HG02885 (cell line): ENCODE data around the gene SEC23B.
"Not testable (repeated sequence)": the region's sequence is repeated elsewhere in the genome, so short reads cannot be mapped to it uniquely, and the experiment has no call there.

Experiments used
- ATAC-seq: cut with Tn5 transposase; IDR thresholded peaks from one replicate; pipeline ENCODE4 v1.9.1; 2021; ENCODE audit warnings: mild to moderate bottlenecking; ENCODE audit not compliant: unreplicated experiment, poor library complexity

SEC23B gene

GRCh38 chr20:18523066-18523465 is 15.3 kb downstream of the SEC23B start:
- no peak for ATAC-seq

GRCh38 chr20:18524646-18525045 is 16.9 kb downstream of the SEC23B start:
- ATAC-seq, result no peak

- ATAC-seq, result not testable (repeated sequence)
Observed at GRCh38 chr20:18526761-18527160, 19.0 kb downstream of the SEC23B start.

GRCh38 chr20:18527339-18527738 is 19.6 kb downstream of the SEC23B start:
- no peak for ATAC-seq

- no peak for ATAC-seq
Observed at GRCh38 chr20:18527836-18528235, 20.1 kb downstream of the SEC23B start.

- no peak for ATAC-seq
Observed at GRCh38 chr20:18529041-18529440, 21.3 kb downstream of the SEC23B start.

- ATAC-seq, result no peak
Observed at GRCh38 chr20:18532626-18533025, 24.9 kb downstream of the SEC23B start.

- ATAC-seq, result no peak
Observed at GRCh38 chr20:18533491-18533890, 25.8 kb downstream of the SEC23B start.

- no peak for ATAC-seq
Observed at GRCh38 chr20:18533978-18534644, 26.4 kb downstream of the SEC23B start.

GRCh38 chr20:18537651-18538050 is 29.9 kb downstream of the SEC23B start:
- ATAC-seq, result no peak

- no peak for ATAC-seq
Observed at GRCh38 chr20:18541741-18542140, 34.0 kb downstream of the SEC23B start.

- no peak for ATAC-seq
Observed at GRCh38 chr20:18543216-18543615, 35.5 kb downstream of the SEC23B start.

- ATAC-seq, result no peak
Observed at GRCh38 chr20:18543932-18544331, 36.2 kb downstream of the SEC23B start.

- ATAC-seq, result no peak
Observed at GRCh38 chr20:18545566-18545965, 37.8 kb downstream of the SEC23B start.

GRCh38 chr20:18548465-18548864 is 40.7 kb downstream of the SEC23B start:
- ATAC-seq, result no peak

- ATAC-seq, result no peak
Observed at GRCh38 chr20:18553746-18554145, 46.0 kb downstream of the SEC23B start.

- peak; percentile 99 for ATAC-seq
Observed at GRCh38 chr20:18566892-18567738, 59.4 kb downstream of the SEC23B start, which contains the start of gene SMIM26. TSS of gene SMIM26 (plus strand) at chr20:18567432. CDS start at chr20:18567479, 47 bp downstream.

GRCh38 chr20:18567739-18568091 is 60.0 kb downstream of the SEC23B start:
- ATAC-seq, result no peak

- ATAC-seq, result no peak
Observed at GRCh38 chr20:18571009-18571408, 63.3 kb downstream of the SEC23B start.

GRCh38 chr20:18571578-18571977 is 63.8 kb downstream of the SEC23B start:
- ATAC-seq, result no peak

GRCh38 chr20:18577942-18578341 is 70.2 kb downstream of the SEC23B start:
- no peak for ATAC-seq

GRCh38 chr20:18578581-18578980 is 70.8 kb downstream of the SEC23B start:
- ATAC-seq, result no peak
